Breast epithelium (tissue), 4 donors: ENCODE results near the gene ARHGAP4. TPM values are rescaled to one million over a fixed set of nuclear protein-coding genes. Genes with fewer than 3 reads are reported as not detected.

Source experiments
- DNase-seq, 2 donors: peaks; one replicate each; pipeline ENCODE4 v3.0.0-alpha.2; 2019; ENCODE audit warnings: low spot score in 2 of 2
- H3K27ac ChIP-seq, 2 donors: fragments of 200-600 bp; sonication (generic) in 1 of 2; one replicate each; pipeline ENCODE4 v1.5.1; 2016 to 2019; ENCODE audit warnings: mild to moderate bottlenecking in 1 of 2
- H3K27me3 ChIP-seq, 2 donors: fragments of 200-600 bp; sonication (generic) in 1 of 2; one replicate each; pipeline versions ENCODE4 v1.5.1 to v1.6.0; 2017 to 2019; ENCODE audit warnings: control low read depth in 1 of 2, mild to moderate bottlenecking in 1 of 2
- H3K36me3 ChIP-seq: fragments of 200-600 bp; one replicate; pipeline ENCODE4 v1.5.1; 2019
- H3K4me1 ChIP-seq, 2 donors: fragments of 200-600 bp; sonication (generic); one replicate each; pipeline ENCODE4 v1.5.1; 2016 to 2019; ENCODE audit warnings: control low read depth in 1 of 2
- H3K4me3 ChIP-seq, 3 donors: fragments of 200-600 bp; sonication (generic); 1 replicate in 2 of 3; 2 replicates in 1 of 3; pipeline ENCODE4 v1.5.1; 2016 to 2019; ENCODE audit warnings: mild to moderate bottlenecking in 3 of 3, moderate library complexity in 2 of 3
- H3K9me3 ChIP-seq, 2 donors: fragments of 200-600 bp; sonication (generic) in 1 of 2; one replicate each; pipeline ENCODE4 v1.5.1; 2016 to 2019; ENCODE audit warnings: control low read depth in 1 of 2
- POLR2A ChIP-seq: fragments of 450-650 bp; IDR thresholded peaks from one replicate; pipeline ENCODE4 v1.6.1; 2016; ENCODE audit warnings: antibody characterized with exemption, mild to moderate bottlenecking, moderate library complexity
- POLR2AphosphoS5 ChIP-seq, 3 donors: sonication (generic); formaldehyde crosslinking; IDR thresholded peaks; one replicate each; pipeline ENCODE4 v1.6.1; 2017; ENCODE audit warnings: antibody characterized with exemption in 3 of 3
- intact Hi-C: fragments of 100-400 bp; cut with DNase I; formaldehyde crosslinking; loops from one replicate; pipeline ENCODE4 v1.15.1; 2023; ENCODE audit warnings: low total_unique reads
- total RNA-seq, 3 donors: library from RNA; depleted of rRNA; stranded (reverse); fragments of >200 nt; gene quantifications; one replicate each; pipeline ENCODE4 v1.1.0, GENCODE V29; 2016
- TF ChIP-seq, protein P1 (sequence below), 3 donors: fragments of 450-650 bp; IDR thresholded peaks; one replicate each; pipeline ENCODE4 v1.5.1; 2016 to 2017; ENCODE audit warnings: antibody characterized with exemption in 3 of 3, mild to moderate bottlenecking in 3 of 3, moderate library complexity in 3 of 3

The ARHGAP4 gene
- total RNA-seq, 3 donors from 2014 or later, result 18.4 to 21.5 (median 19.8) TPM

- DNase-seq, result no peak
- Histone ChIP-seq H3K27ac (no peak overlapping the region), H3K27me3 (peaks cover 0 to 21% of the 10 kb centered on the region in 2 donors), H3K4me3 (no peak overlapping the region), H3K4me1 (no peaks in the 10 kb centered on the region), H3K36me3 (no peaks in the 10 kb centered on the region), H3K9me3 (no peaks in the 10 kb centered on the region)
- TF ChIP-seq POLR2AphosphoS5 (IDR thresholded peaks at IDR 0.05), result no peak
- TF ChIP-seq, protein P1, sequence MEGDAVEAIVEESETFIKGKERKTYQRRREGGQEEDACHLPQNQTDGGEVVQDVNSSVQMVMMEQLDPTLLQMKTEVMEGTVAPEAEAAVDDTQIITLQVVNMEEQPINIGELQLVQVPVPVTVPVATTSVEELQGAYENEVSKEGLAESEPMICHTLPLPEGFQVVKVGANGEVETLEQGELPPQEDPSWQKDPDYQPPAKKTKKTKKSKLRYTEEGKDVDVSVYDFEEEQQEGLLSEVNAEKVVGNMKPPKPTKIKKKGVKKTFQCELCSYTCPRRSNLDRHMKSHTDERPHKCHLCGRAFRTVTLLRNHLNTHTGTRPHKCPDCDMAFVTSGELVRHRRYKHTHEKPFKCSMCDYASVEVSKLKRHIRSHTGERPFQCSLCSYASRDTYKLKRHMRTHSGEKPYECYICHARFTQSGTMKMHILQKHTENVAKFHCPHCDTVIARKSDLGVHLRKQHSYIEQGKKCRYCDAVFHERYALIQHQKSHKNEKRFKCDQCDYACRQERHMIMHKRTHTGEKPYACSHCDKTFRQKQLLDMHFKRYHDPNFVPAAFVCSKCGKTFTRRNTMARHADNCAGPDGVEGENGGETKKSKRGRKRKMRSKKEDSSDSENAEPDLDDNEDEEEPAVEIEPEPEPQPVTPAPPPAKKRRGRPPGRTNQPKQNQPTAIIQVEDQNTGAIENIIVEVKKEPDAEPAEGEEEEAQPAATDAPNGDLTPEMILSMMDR (IDR thresholded peaks at IDR 0.05), result no peak
- no peak for TF ChIP-seq POLR2A
- intact Hi-C loops, result no loop called here
Observed at GRCh38 chrX:153930011-153930910, 4.2 kb upstream of the ARHGAP4 start.

DNA sequence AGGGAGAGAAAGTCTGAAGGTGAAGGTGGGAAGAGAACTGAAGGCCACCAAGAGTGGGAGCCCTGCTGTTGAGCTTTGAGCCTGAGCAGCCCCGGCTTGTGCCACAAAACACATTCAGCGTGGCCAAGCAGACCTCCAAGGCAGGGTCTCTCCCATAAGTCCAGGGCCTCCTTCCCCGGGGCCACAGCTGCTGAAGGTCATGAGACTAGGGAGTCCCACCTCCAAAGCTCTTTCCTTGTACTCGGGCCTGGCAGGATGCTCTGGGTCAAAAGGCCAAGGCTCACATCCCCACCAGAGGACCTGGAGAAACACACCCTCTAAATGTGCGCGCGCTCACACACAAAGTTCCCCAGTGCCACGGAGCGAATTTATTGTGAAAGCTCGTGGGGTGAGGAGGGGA, 3.5 kb upstream of the ARHGAP4 start:
- no peaks in the 10 kb centered on the region for H3K9me3 ChIP-seq
- peak overlapping the region; percentile 14 to 35 for H3K27ac ChIP-seq
- intact Hi-C loops, result no loop called here
- no peak overlapping the region for H3K4me3 ChIP-seq
- TF ChIP-seq POLR2AphosphoS5 (IDR thresholded peaks at IDR 0.05), result no peak
- no peak for TF ChIP-seq POLR2A
- TF ChIP-seq, protein P1 (IDR thresholded peaks at IDR 0.05), result no peak
- no peaks in the 10 kb centered on the region for H3K36me3 ChIP-seq
- no peaks in the 10 kb centered on the region for H3K4me1 ChIP-seq
- DNase-seq, result no peak
- H3K27me3 ChIP-seq, result peaks cover 0 to 28% of the 10 kb centered on the region in 2 donors

GRCh38 chrX:153928846-153929245, 2.8 kb upstream of the ARHGAP4 start:
- peaks cover 0 to 33% of the 10 kb centered on the region in 2 donors for H3K27me3 ChIP-seq
- H3K9me3 ChIP-seq, result no peaks in the 10 kb centered on the region
- H3K4me1 ChIP-seq, result no peaks in the 10 kb centered on the region
- H3K4me3 ChIP-seq, result peak overlapping the region in 1 of 3 donors; percentile 63
- DNase-seq, result no peak
- TF ChIP-seq POLR2AphosphoS5 (IDR thresholded peaks at IDR 0.05) (no peak), POLR2A (no peak)
- TF ChIP-seq, protein P1 (IDR thresholded peaks at IDR 0.05), result no peak
- no peaks in the 10 kb centered on the region for H3K36me3 ChIP-seq
- intact Hi-C loops, result no loop called here
- H3K27ac ChIP-seq, result peak overlapping the region; percentile 87 to 88

DNA sequence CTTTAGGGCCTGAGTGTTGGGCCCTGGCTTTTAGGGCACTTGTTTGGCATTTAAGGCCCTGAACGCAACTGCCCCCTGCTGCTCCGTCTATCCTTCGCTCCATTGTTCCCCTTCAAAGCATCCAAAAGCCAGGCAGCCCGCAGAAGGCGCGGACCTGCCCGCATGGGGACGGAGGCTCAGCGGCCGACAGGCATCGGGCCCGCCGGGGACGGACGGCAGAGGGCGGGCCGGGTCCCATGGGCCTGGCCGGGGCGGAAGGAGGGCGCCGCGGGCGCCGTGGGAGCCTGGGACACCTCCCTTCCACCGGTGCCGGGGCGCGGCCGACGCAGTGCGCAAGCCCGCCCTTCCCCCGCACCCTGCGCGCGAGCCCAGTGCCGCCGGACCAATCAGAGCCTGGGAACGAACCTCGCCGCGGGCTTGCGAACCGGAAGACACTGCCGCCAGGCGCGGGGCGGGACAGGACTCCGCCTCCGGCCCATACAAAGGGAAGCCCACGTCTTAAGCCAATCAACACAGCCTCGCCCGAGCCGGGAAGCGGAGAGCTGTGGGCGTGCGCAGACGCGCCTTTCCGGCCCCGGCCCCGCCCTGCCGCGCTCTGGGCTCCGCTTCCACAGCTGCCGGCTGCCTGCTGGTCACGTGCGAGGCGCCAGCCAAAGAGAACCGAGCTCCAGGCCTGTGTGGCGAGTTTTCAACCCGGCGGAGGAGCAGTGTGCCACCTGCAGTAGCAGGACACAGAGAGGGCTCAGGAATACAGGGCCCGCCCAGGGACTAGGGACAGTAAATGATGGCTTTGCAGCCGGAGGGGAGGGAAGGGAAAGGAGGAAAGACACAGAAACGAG, 2.1 kb upstream of the ARHGAP4 start:
- peak; percentile 92 to 97 for DNase-seq
- H3K36me3 ChIP-seq, result no peaks in the 10 kb centered on the region
- H3K27me3 ChIP-seq, result peaks cover 0 to 35% of the 10 kb centered on the region in 2 donors
- H3K4me1 ChIP-seq, result no peaks in the 10 kb centered on the region
- intact Hi-C loops, result no loop called here
- H3K4me3 ChIP-seq, result peak overlapping the region; percentile 49 to 70 (median 63)
- peak overlapping the region; percentile 87 to 88 for H3K27ac ChIP-seq
- TF ChIP-seq POLR2AphosphoS5 (IDR thresholded peaks at IDR 0.05) (peak in 2 of 3 donors; percentile 48 to 52), POLR2A (no peak)
- H3K9me3 ChIP-seq, result no peaks in the 10 kb centered on the region

DNA sequence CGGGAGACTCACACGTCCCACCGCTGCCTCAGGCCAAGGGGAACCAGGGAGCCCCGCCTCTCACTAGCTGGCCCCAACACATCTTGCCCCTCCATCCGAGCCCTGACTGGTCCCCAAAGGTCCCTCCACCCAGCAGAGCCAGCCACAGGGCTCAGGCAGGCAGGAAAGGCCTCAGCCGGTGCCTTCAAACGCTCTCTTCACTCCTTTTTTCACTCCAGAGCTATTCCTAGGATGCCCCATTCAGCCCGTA, 1.5 kb upstream of the ARHGAP4 start:
- H3K4me3 ChIP-seq, result peak overlapping the region; percentile 49 to 70 (median 63)
- intact Hi-C loops, result no loop called here
- DNase-seq, result no peak
- no peaks in the 10 kb centered on the region for H3K4me1 ChIP-seq
- no peaks in the 10 kb centered on the region for H3K36me3 ChIP-seq
- no peaks in the 10 kb centered on the region for H3K9me3 ChIP-seq
- H3K27me3 ChIP-seq, result peaks cover 0 to 38% of the 10 kb centered on the region in 2 donors
- TF ChIP-seq POLR2AphosphoS5 (IDR thresholded peaks at IDR 0.05), result no peak
- TF ChIP-seq, protein P1 (IDR thresholded peaks at IDR 0.05), result no peak
- no peak for TF ChIP-seq POLR2A
- peak overlapping the region; percentile 87 to 88 for H3K27ac ChIP-seq
